ENCODE measurements around the gene KCNMA1.

GRCh38 chr10:77475522-77475921 is 162.1 kb downstream of the KCNMA1 start:
- TF ChIP-seq, protein P1, sequence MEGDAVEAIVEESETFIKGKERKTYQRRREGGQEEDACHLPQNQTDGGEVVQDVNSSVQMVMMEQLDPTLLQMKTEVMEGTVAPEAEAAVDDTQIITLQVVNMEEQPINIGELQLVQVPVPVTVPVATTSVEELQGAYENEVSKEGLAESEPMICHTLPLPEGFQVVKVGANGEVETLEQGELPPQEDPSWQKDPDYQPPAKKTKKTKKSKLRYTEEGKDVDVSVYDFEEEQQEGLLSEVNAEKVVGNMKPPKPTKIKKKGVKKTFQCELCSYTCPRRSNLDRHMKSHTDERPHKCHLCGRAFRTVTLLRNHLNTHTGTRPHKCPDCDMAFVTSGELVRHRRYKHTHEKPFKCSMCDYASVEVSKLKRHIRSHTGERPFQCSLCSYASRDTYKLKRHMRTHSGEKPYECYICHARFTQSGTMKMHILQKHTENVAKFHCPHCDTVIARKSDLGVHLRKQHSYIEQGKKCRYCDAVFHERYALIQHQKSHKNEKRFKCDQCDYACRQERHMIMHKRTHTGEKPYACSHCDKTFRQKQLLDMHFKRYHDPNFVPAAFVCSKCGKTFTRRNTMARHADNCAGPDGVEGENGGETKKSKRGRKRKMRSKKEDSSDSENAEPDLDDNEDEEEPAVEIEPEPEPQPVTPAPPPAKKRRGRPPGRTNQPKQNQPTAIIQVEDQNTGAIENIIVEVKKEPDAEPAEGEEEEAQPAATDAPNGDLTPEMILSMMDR (IDR thresholded peaks at IDR 0.05), result no peak
- no peak for TF ChIP-seq POLR2A (IDR thresholded peaks at IDR 0.05)
